ENCODE measurements around the gene LLGL2. TPM values are rescaled to one million over a fixed set of nuclear protein-coding genes. Genes with fewer than 3 reads are reported as not detected.
A peak's percentile ranks its signal among the peaks of the same experiment; 100 is the strongest.

LLGL2 gene
- total and polyA plus RNA-seq, 2 donors (not counting 1 experiment from before 2014, with no cell fraction given) = 40.6 to 52.0 TPM

- peaks cover 0 to 9% of the 10 kb centered on the region in 2 experiments for H3K36me3 ChIP-seq (replicated peaks in 1 of 2; ENCODE audit: control extremely low read depth in 1 of 2, control insufficient read depth in 1 of 2, extremely low read depth in 1 of 2, insufficient read depth in 2 of 2, low read length in 1 of 2)
- H3K4me2 ChIP-seq (replicated peaks; ENCODE audit: low read depth, low read length, poor library complexity, severe bottlenecking) = peak overlapping the region; percentile 47
- no peaks in the 10 kb centered on the region for H3K9me3 ChIP-seq (ENCODE audit: control extremely low read depth in 1 of 3, control insufficient read depth in 2 of 3, insufficient read depth in 1 of 3, low read length in 2 of 3)
- H2AFZ ChIP-seq (ENCODE audit: insufficient read depth, low read depth, low read length, poor library complexity, severe bottlenecking) = no peak overlapping the region
- Mint-ChIP-seq H3K4me1 (peaks cover 29% of the 10 kb centered on the region), H3K27me3 (no peaks in the 10 kb centered on the region), H3K27ac (peak overlapping the region; percentile 72), H3K4me3 (peak overlapping the region; percentile 42), H3K9me3 (ENCODE audit: insufficient read depth) (no peaks in the 10 kb centered on the region)
- H4K20me1 ChIP-seq (ENCODE audit: control insufficient read depth, insufficient read depth, low read length, poor library complexity, severe bottlenecking) = no peaks in the 10 kb centered on the region
- ChIA-PET CTCF (interaction anchor here (1.0 to 2.5 kb wide), 2 partner anchors 21 to 453 kb away, joined by 3 to 8 read pairs; partner anchors contain the start of gene MYO15B), POLR2A (no interaction called here)
- H3K4me3 ChIP-seq (ENCODE audit: control extremely low read depth in 1 of 5, extremely low read depth in 1 of 5, insufficient read depth in 1 of 5, low read depth in 2 of 5, low read length in 4 of 5) = no peak overlapping the region
- H3K79me2 ChIP-seq (ENCODE audit: control insufficient read depth, insufficient read depth, low read length) = no peaks in the 10 kb centered on the region
- DNase-seq (peak; percentile 74), ATAC-seq (ENCODE audit: low read depth) (peak; percentile 44)
- H3K27ac ChIP-seq (ENCODE audit: low read length in 2 of 2) = no peak overlapping the region
- 29% methylated on average over 5 of the region's 5 CpGs for WGBS (ENCODE audit: insufficient coverage)
- no peak overlapping the region for H3K9ac ChIP-seq (ENCODE audit: low read length)
- intact Hi-C loops (cut with micrococcal nuclease) = loop anchor here (1.0 kb wide), 1 partner anchor 42 kb away; the partner anchor contains the start of gene LLGL2
- H3K4me1 ChIP-seq (ENCODE audit: control insufficient read depth in 2 of 2, insufficient read depth in 2 of 2, low read length in 2 of 2) = peaks cover 25 to 31% of the 10 kb centered on the region in 2 donors
- no peaks in the 10 kb centered on the region for H3K27me3 ChIP-seq (replicated peaks in 1 of 4; ENCODE audit: control extremely low read depth in 1 of 4, control insufficient read depth in 3 of 4, insufficient read depth in 4 of 4, low read length in 3 of 4)
- no peak for TF ChIP-seq CTCF (IDR thresholded peaks at IDR 0.05)
- TF ChIP-seq EZH2 (IDR thresholded peaks at IDR 0.05; ENCODE audit: borderline replicate concordance, insufficient read depth, low read depth, low read length, poor library complexity, severe bottlenecking) = no peak
Measured at GRCh38 chr17:75566834-75567233, 41.3 kb downstream of the LLGL2 start.

- Mint-ChIP-seq H3K27me3 (no peaks in the 10 kb centered on the region), H3K4me3 (no peak overlapping the region), H3K9me3 (ENCODE audit: insufficient read depth) (no peaks in the 10 kb centered on the region), H3K27ac (no peak overlapping the region), H3K4me1 (peaks cover 29% of the 10 kb centered on the region)
- WGBS (ENCODE audit: insufficient coverage) = 97% methylated on average over 31 of the region's 31 CpGs
- H3K79me2 ChIP-seq (ENCODE audit: control insufficient read depth, insufficient read depth, low read length) = no peaks in the 10 kb centered on the region
- no peaks in the 10 kb centered on the region for H3K27me3 ChIP-seq (replicated peaks in 1 of 4; ENCODE audit: control extremely low read depth in 1 of 4, control insufficient read depth in 3 of 4, insufficient read depth in 4 of 4, low read length in 3 of 4)
- no peaks in the 10 kb centered on the region for H3K9me3 ChIP-seq (ENCODE audit: control extremely low read depth in 1 of 3, control insufficient read depth in 2 of 3, insufficient read depth in 1 of 3, low read length in 2 of 3)
- H3K9ac ChIP-seq (ENCODE audit: low read length) = no peak overlapping the region
- H4K20me1 ChIP-seq (ENCODE audit: control insufficient read depth, insufficient read depth, low read length, poor library complexity, severe bottlenecking) = no peaks in the 10 kb centered on the region
- intact Hi-C loops (cut with micrococcal nuclease) = no loop called here
- H2AFZ ChIP-seq (ENCODE audit: insufficient read depth, low read depth, low read length, poor library complexity, severe bottlenecking) = no peak overlapping the region
- ATAC-seq (ENCODE audit: low read depth) (no peak), DNase-seq (no peak)
- H3K4me3 ChIP-seq (ENCODE audit: control extremely low read depth in 1 of 5, extremely low read depth in 1 of 5, insufficient read depth in 1 of 5, low read depth in 2 of 5, low read length in 4 of 5) = no peak overlapping the region
- TF ChIP-seq CTCF (IDR thresholded peaks at IDR 0.05) = no peak
- no peak for TF ChIP-seq EZH2 (IDR thresholded peaks at IDR 0.05; ENCODE audit: borderline replicate concordance, insufficient read depth, low read depth, low read length, poor library complexity, severe bottlenecking)
- no peak overlapping the region for H3K27ac ChIP-seq (ENCODE audit: low read length in 2 of 2)
- peaks cover 0 to 4% of the 10 kb centered on the region in 2 experiments for H3K36me3 ChIP-seq (replicated peaks in 1 of 2; ENCODE audit: control extremely low read depth in 1 of 2, control insufficient read depth in 1 of 2, extremely low read depth in 1 of 2, insufficient read depth in 2 of 2, low read length in 1 of 2)
- CTCF ChIA-PET = interaction anchor here (2.5 kb wide), 1 partner anchor 19 kb away, joined by 8 read pairs; the partner anchor contains the start of gene MYO15B
- H3K4me2 ChIP-seq (replicated peaks; ENCODE audit: low read depth, low read length, poor library complexity, severe bottlenecking) = no peak overlapping the region
- POLR2A ChIA-PET = no interaction called here
- H3K4me1 ChIP-seq (ENCODE audit: control insufficient read depth in 2 of 2, insufficient read depth in 2 of 2, low read length in 2 of 2) = peaks cover 25 to 33% of the 10 kb centered on the region in 2 donors
Measured at GRCh38 chr17:75568412-75569255, 43.1 kb downstream of the LLGL2 start.
